Effector CD4-positive, alpha-beta T cell (primary cell): ENCODE measurements around the gene SMIM44.
"Not testable (repeated sequence)": the region's sequence is repeated elsewhere in the genome, so short reads cannot be mapped to it uniquely, and the experiment has no call there.

Experiments used
- DNase-seq: peaks from one replicate; pipeline ENCODE4 v3.0.0-alpha.2; 2020

Gene SMIM44

DNA sequence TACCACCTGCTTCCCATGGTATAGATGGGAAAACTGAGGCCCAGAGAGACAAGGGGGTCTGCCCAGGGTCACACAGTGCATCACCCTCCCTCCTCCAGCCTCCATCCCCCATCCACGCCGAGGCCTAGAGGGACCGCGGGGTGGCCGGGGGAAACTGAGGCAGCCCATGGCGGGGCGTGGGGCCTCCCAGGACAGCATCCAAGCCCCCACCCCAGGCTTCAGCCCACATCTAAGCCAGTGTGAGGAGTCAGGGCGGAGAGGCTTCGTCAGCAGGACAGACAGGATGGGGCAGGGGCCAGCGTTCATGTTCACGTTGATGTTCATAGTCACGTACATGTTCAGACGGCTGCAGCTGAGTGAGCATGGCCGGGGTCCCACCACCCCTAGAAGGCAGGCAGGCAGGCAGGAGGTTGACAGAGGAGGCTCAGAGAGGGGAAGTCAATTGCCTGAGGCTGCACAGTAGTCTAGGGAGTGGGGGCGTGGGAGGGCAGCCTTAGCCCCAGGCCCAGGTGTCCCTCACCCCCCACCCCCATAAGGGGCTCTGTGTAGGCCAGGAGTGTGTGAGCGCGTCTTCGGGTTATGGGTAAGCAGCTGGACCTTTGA is 26.2 kb downstream of the SMIM44 start:
- DNase-seq = no peak

DNA sequence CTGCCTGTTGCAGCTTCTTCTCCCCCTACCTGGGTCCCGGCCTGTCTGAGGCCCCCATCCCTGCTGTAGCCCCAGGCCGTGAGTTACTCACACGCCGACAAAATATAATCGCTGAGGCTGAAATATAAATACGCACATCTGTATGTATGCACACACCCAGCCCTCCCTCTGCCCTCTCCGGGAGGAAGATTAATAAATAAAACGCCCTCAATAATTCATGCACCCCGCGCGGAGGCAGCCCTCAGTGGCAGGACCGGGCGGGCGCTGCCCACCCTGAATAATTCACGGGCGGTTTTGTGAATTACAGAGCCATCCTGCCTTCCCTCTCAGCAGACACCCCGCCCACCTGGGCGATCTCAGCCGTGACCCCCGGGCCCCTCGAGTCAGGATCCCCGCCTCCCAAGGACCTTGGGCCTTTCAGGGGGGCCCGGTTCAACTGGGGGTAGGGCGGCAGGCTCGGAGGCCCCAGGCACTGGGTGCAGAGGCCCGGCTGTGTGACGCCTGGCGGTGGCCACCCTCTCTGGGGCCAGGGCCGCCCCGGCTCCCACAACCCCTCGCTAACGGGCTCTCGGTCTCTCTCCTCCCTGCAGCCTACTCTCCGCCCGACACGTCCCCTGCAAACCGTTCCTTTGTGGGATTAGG is 27.2 kb downstream of the SMIM44 start:
- DNase-seq = no peak

DNA sequence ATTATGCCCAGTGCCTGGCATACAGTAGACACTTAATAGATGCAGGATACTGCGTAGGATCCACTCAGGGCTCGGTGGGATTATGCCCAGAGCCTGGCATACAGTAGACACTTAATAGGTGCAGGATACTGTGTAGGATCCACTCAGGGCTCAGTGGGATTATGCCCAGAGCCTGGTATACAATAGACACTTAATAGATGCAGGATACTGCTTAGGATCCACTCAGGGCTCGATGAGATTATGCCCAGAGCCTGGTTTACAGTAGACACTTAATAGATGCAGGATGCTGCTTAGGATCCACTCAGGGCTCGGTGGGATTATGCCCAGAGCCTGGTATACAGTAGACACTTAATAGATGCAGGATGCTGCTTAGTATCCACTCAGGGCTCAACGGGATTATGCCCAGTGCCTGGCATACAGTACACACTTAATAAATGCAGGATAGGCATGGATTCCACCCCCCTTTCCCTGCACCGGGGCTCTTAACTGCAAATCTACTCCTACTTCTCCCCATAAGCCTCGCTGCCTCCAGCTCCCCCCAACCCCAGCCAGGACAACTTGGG is 27.8 kb downstream of the SMIM44 start:
- no peak for DNase-seq

DNA sequence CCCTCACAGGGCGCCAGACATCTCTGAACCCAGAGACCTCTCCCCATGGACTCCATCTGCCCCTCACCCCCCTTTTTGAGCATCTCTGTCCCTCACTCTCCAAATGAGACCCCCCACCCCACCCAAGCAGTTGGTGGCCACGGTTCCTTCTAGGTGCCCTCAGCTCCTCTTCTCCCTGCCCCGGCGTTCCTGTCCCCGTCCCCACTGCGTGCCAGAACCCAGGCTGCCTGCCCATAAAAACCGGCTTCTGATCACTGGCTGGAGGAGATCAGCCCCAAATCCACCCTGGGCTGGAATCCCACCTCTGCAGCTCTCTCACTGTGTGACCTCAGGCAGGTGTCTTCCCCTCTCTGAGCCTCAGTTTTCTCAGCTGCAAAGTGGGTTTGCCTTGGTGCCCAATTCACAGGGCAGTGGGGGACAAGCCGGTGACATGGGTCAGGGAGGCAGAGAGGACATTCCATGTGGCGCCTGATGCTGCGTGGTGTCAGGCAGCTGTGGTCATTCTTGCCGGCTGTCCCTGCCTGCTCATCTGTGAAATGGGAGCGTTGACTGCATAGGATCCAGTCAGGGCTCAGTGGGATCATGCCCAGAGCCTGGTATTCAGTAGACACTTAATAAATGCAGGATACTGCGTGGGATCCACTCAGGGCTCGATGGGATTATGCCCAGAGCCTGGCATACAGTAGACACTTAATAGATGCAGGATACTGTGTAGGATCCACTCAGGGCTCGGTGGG is 28.4 kb downstream of the SMIM44 start:
- DNase-seq = no peak

DNA sequence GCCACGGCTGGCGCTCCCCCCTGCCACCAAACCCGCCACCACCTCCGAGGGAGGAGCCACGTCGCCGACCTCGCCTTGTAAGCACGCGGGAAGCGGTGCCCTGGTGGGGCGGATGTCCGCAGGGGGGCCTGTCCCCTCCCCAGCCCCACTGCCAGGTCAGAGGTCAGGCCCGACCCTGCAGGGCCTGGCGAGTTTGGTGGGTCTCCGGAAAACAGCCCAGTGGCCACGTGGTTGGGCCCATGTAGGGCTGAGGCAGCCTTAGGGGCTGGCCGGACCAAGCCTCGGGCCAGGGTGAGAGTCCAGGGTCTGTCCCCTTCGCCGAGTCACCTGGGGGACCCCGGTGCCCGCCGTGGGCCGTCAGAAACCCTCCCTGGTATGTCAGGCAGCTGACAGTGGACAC is 29.4 kb downstream of the SMIM44 start:
- DNase-seq = no peak

DNA sequence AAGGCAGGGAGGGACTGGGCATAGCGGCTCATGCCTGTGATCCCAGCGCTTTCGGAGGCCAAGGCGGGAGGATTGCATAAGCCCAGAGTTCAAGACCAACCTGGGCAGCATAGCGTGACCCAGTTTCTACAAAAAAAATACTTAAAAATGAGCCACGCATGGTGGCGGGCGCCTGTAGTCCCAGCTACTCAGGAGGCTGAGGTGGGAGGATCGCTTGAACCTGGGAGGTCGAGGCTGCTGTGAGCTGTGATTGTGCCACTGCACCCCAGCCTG is 30.4 kb downstream of the SMIM44 start:
- DNase-seq = not testable (repeated sequence)

DNA sequence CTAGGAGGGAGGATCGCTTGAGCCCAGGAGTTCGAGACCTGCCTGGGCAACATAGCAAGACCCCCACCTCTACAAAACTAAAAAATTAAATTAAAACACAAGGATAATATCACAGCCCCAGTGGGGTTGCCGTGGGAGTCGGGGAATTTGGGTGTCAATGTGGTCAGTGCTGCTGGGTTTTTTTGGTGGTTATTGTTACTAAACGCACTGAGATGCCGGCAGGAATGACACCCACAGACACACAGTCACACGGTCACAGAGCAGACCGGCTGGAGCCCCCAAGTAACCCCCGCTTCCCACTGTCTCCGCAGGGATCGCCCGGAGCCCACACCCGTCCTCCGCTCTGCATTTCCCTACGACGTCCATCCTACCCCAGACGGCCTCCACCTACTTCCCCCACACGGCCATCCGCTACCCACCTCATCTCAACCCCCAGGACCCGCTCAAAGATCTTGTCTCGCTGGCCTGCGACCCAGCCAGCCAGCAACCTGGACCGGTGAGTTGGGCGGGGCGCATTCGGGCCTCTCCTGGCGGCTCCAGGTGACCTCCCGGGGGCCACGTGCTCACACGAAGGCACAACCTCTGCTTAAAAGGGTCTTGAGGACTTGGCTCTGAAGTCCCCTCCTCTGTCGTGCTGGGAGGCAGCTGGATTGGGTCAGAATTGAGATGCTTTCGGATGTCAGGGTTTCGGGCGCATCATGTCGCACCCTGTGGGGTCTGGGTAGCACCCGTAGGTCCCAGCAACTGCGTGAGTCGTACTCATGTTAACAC is 30.9 kb downstream of the SMIM44 start:
- no peak for DNase-seq

DNA sequence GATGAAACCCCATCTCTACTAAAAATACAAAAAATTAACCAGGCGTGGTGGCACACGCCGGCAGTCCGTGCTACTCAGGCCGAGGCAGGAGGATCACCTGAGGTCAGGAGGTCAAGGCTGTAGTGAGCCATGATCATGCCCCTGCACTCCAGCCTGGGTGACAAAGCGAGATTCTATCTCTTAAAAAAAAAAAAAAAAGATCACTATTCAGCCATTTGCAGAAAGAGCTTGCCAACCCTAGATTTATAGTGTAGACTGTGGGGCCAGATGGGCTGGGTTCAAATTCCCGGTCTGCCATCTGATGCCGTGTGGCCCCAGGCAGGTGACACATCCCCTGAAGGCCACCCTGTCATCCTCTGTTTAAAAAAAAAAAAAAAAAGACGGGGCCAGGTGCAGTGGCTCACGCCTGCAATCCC is 31.8 kb downstream of the SMIM44 start:
- no peak for DNase-seq

DNA sequence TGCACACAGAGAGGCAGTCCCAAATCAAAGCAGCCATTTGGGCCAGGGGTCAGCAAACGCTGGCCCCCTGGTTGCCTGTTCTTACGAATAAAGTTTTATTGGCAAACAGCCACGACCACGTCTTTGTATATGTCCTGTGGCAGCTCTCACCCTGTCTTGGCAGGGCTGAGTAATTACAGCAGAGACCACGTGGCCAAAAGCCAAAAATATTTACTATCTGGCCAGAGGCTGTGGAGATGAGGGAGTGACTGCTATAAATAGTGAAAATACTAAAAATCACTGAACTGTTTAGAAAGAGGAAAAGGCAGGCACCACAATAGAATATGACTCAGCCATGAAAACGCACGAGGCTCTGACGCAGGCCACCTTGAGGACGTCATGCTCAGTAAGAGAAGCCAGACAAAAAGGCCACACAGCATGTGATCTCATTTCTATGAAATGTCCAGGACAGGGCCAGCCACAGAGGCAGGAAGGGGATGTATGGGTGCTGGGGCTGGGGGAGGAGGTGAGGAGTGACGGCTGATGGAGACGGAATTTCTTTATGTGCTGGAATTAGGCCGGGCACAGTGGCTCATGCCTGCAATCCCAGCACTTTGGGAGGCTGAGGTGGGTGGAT is 32.3 kb downstream of the SMIM44 start:
- no peak for DNase-seq

DNA sequence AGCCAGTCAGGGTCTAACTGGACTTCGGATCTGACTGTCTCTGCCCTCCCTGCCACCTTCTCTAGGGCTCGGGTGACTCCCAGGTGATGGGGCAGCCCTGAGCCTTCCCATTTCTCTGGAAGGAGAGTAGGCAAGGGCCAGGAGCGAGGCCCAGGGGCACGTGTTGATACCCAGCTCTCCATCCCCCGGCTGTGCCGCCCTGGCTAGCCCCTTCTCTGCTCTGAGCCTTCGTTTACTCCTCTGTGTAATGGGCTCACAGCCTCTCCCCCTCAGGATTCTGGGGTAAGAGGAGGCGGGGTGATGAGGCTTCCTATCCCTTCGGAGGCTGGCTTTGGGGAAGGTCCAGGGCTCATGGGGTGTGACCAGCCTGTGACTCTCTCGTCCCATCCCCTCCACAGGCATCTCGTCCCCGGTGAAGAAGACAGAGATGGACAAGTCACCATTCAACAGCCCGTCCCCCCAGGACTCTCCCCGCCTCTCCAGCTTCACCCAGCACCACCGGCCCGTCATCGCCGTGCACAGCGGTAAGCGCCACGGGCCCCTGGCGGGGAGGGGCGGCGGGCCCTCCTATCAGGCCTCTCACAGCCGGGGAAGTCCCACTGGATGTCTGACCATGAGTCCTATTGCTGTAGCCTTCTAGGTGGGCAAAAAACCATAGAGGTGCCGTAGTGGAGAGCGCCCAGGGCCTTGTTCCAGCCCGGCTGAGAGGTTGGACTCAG is 34.5 kb downstream of the SMIM44 start:
- no peak for DNase-seq

DNA sequence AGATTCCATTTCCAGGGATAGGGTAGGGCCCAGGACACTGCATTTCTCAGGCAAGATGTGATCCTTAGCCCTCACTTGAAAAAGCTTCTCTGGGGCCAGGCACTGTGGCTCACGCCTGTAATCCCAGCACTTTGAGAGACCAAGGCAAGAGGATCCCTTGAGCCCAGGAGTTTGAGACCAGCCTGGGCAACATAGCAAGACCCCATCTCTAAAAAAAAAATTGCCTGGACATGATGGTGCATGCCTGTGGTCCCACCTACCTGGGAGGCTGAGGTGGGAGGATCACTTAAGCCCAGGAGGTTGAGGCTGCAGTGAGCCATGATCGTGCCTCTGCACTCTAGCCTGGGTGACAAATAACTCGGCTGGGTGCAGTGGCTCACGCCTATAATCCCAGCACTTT is 36.6 kb downstream of the SMIM44 start:
- not testable (repeated sequence) for DNase-seq

DNA sequence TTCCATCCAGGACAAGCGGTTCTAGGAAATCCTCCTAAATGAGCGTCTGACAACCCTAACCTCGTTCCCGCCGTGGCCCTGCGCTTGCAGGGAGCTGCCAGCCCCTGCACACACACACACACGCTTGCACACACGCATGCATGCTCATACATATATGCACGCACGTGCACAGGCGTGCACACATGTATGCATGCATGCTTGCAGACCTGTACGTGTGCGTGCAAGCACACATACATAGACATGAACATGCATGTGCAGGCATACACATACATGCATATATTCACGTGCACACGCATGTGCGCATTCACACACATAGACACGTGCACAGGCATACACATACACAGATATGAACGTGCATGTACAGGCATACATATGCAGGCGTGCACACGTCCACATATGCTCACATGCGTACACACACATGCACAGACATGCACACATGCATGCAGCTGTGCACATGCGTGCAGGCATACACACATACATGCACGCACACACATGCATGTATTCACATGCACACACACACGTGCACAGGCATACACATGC is 38.5 kb downstream of the SMIM44 start:
- no peak for DNase-seq

DNA sequence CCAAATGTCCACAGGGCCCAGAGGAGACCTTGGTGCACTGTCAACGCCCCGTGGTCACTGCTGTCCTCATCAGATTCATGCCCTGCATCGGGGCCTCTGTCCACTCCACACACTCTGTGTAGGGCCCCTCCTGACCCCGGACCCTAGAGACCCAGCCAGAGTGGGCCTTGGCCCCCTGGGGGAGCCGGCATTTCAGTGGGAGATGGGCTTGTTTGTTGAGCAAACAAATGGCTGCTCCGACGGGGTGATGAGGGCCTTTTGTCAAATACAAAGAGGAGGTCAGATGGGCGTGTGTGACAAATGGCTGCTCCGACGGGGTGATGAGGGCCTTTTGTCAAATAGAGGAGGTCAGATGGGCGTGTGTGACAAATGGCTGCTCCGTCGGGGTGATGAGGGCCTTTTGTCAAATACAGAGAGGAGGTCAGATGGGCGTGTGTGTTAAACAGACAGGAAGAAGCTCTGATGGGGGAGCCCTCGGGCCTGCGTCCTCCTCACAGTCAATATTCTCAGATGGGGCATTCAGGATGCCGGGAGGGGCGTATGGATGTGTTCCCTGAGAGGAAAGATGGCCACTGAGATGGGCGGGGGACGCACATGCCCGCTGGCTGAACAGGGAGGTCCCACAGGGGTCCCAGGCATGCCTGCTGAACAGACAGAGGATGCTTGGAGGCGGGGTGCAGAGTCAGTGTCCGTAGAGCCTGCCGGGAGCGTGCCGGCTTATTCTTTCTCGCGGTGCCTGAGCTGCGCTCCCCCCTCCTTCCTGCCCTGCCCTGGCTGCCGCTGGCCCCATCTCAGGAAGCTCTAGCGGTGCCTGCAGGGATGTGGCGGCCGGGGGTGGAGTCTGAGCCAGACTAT is 39.2 kb downstream of the SMIM44 start:
- DNase-seq = no peak

DNA sequence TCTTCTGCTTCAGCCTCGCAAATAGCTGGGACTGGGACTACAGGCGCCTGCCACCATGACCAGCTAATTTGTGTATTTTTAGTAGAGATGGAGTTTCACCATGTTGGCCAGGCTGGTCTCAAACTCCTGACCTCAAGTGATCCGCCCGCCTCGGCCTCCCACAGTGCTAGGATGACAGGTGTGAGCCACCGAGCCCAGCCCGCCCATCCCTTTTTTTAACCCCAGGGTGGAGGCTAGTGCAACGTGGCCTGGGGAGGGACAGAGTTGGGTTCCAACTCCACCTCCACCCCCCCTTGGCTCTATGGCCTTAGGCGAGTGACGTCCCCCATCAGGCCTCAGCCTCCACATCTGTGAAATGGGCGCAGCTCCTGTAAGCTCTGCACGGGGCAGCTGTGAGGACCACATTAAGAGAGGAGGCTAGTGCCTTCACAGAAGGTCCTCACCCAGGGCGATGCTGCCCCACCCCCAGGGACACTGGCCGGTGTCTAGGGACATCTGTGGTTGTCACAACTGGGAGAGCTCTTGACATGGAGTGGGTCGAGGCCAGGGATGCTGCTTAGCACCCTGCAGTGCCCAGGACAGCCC is 40.7 kb downstream of the SMIM44 start:
- no peak for DNase-seq

DNA sequence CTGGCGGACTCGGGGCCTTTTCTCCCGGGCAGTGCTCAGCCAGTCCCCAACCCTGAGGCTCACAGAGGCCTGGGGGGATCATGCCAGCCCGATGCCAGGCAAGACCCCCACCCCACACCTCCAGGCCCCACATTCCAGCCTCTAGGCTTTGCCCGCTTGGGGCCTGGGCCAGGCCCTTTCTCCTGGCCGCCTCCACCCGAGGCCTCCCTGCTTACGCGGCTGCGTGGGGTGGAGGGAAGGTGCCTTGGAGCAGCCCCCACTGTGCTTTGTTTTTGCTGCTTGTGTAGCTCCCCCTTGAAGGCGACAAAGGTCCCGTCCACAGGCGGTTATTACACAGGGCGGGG is 41.3 kb downstream of the SMIM44 start:
- no peak for DNase-seq

DNA sequence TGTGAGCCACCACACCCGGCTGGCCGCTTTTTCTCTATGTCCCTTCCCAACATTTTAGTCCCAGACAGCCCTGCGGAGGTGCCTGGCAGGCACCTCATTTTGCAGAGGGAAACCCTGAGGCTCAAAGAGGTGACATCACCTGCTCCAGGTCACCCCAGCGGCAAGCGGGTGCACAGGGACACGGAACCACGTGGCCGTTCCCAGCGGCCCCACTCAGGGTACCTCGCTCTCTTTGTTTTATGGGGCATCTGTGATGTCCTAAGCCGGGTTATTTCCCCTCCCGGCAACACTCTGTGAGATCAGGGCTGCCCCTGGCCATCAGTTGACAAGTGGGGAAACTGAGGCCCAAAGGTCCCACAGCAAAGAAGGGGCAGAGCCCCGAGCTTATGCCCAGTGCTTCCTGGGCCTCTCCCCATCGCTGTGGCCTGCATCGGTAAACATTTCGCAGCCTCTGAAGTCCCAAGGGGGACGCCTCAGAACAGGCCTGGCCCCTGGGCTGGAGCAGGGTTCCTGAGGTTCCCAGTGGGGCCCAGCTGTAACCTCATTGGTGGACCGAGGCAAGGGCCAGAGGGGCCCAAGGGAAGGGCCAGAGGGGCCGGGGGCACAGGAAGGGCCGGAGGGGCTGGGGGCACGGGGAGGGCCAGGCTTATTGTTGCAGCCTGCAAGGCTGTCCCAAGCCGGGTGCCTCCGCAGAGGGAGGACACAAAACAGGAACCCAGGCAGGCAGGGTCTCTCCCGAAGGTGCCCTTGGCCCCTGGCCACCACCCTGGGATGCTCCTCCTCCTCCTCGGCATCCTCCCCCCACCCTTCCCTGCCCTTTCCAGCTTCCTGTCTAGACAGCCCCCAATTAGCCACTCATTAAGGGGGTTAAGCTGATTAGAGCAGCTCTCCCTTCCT is 41.9 kb downstream of the SMIM44 start:
- DNase-seq = no peak

DNA sequence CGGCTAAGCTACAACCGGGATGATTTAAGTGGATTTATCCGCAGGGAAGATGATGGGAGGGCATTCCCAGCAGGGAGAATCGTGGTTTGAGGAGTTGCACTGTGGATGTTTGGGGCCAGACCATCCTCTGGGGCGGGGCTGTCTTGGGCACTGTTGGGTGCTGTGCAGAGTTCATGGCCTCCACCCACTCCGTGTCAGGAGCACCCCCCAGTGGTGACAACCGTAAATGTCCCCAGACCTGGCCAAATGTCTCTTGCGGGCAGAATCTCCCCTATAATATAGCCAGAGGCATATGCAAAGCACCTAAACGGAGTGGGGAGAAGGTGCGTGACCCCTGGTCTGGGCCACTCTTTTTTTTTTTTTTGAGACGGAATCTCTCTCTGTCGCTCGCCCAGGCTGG is 43.2 kb downstream of the SMIM44 start:
- DNase-seq = peak; percentile 47

DNA sequence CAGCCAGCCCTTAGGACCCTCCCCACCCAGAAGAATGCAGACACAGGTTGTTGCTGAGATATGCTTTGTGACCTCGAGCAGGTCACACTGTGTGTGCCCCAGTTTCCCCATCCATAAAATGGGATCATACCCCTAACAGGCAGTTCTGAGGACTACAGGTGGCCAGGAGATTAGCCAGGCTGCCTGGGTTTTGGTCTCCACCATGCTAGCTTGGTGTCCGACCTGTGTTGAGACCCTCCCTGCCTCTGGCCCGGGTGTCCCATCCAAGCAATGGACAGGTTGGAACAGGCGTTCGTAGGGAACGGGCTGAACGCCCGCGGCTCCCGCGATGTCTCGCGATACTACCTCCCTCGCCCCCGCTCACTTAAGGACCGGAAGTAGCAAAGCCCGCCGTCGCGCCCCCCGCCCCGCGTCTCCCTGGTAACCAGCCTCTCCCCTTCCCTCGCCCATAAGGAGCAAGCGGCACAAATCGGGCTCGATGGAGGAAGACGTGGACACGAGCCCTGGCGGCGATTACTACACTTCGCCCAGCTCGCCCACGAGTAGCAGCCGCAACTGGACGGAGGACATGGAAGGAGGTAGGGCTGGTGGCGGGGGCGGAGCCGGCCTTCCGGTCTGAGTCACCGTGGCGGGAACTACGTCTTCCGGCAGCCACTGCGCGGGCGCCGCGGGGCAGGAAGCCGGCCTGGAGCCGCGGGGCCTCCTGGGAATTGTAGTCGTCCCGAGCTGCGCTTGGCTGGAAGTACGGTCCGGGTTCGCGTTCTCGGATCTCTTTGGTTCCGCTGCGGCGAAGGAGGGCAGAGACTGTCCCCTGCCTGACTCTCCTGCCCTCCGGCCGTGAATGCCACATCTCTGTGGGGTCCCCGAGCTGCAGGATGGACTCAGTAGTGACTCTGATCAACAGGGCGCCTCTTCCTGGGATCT is 48.3 kb downstream of the SMIM44 start:
- DNase-seq = peak; percentile 91
